Kidney capillary endothelial cell (primary cell): ENCODE data around the gene VPS13C.

Source experiments
- DNase-seq: peaks from one replicate; pipeline ENCODE4 v3.0.0-alpha.2; 2018; ENCODE audit warnings: low spot score

The VPS13C gene

DNA sequence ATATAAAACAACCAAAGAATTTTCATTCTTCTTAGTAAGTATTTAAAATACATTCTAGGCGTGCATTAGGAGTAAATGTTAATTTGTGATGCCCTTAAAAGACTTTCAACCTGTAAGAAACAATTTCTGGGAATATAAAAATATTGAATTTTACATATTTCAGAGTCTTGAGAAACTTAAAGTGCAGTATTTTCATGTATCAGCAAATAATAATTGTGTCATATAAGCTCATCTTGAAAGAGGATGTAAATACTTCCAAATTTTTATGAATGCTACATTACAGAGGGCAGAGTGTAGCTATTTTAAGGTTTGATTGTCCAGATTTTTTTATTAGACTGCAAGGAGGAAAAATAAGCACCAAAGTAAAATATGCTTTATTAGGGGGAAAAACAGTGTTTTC lies 207.1 kb downstream of the VPS13C start:
- DNase-seq = no peak

DNA sequence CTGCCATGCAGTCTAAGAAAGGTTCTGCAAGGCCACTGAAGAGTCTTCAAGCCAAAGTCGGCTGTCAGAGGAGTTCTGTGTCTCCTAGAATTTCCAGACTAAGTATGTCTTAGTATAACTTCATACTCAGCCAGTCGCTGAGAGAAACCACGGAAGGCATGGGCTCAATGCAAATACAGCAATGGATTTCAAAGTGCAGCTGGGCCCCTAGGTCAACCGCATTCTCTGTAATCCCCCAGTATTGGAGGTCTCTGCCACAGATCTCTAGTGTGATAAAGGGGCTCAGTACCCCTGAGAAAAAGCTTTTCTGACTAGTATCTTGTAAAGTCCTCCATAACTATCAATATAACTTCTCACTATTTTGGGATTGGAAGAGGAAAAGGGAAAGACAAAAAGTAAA lies 208.3 kb downstream of the VPS13C start:
- no peak for DNase-seq

DNA sequence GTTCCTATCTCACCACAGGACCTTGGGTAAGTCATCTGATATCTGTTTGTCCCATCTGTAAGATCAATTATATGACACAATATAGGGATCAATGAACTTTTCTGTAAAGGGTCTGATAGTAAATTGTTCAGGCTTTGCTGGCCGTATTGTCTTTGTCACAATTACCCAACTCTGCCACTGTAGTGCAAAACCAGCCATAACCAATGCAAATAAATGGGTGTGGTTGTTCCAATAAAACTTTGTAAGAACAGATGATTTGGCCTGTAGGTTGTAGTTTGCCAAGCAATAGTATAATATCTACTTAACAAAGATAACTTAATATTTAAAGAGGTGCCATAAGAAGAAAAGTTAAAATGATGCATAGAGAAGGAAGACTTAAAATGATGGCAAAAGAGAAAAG lies 210.8 kb downstream of the VPS13C start:
- DNase-seq = no peak

DNA sequence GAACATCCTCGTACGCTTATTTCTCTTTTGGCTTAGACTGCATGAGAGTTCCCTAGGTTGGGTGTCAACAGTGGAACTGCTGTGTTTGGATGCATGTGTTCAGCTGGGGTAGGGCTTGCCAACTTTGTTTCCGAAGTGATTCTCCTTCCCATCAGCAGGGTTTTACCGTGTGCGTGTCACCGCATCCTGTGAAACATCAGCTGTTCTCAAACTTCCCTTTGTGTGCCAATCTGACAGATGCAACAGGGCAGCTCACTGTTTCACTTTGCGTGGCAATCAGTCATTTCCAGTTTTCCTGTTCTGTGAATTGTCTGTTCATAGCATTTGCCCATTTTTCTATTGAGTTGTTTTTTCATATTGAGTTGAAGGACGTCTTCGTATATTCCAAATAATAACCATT lies 218.8 kb downstream of the VPS13C start:
- DNase-seq = peak; percentile 11

DNA sequence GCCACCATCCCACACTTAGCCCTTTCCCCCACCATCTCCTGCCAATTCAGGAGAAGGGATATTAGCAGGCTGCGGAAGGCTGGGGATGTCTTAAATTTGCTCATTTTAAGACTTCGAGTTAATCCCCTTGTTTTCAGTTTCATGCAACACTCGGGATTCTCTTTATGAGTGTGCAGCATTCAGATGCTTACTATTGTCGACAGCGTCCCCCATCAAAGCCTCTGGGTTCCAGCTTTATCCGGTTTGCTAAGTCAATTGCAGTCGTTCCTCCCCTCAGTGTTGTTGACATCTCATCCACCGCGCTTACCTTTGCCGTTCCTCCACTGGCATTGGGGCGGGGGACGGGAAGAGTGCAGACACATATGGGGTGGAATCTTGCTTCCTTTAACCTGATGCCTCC lies 220.2 kb downstream of the VPS13C start:
- no peak for DNase-seq

DNA sequence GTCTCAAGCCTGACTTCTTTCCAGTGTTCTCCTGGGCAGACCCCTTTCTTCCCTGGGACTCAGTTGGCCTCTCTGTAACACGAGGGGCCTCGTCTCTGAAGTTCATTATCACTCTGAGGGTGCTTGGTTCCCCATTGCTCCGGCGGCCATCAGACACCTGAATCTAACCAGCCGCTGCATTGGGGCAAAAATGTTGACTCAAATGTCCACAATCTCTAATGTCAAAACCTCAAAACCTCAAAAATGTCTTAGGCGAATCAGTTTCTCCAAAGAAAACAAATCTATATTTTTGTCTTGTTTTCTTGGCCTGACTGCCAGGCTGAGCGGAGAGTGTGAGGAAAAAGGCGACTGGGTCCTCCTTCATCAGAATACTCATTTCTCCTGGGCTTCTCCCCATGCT lies 220.7 kb downstream of the VPS13C start:
- no peak for DNase-seq

DNA sequence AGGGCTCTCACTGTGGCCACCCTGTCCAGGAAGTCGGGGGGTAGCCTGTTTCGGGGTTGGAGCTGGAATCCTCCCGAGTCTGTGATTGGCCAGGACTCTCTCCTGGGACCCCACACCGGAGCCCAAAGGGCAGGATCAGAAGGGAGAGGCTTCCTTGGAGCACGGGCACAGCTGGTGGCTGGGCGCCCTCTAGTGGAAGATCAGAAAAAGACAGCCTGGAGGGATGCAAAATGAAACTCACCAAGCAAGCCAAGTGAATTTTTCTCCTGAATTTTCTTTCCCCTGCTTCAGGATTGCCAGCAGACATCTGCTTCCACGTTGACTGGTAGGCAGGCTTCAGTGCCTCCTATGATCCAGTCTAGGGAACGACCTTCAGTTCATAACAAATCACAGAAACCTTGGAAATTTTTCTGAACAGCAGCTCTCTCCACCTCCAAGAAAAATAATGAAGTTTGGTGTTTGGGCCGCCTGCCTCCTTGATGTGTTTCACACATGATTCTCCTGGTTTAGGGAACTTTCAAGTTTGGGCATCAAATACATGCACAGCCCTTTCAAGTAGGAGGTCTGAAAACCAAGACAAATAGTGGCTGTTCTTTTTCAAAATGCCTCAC lies 224.6 kb downstream of the VPS13C start:
- DNase-seq = peak; percentile 38

DNA sequence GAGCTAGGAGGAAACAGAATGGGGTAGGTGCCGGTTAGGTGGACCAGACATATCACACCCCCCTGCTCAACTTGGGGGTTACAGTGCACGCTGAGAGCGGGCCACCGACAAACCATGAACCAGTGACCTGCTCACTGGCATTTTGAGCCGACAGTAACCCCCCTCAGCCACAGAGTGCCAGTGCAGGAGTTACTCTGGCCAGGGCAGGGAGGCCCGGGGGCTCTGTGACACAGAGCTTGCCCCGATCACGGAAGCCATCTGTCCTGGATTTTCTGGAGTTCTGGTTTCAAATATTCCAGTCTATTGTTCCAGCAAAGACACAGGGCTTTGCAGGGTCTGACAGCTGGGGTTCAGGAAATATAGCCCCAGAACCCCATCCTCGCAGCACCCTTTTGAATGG lies 225.2 kb downstream of the VPS13C start:
- DNase-seq = no peak

DNA sequence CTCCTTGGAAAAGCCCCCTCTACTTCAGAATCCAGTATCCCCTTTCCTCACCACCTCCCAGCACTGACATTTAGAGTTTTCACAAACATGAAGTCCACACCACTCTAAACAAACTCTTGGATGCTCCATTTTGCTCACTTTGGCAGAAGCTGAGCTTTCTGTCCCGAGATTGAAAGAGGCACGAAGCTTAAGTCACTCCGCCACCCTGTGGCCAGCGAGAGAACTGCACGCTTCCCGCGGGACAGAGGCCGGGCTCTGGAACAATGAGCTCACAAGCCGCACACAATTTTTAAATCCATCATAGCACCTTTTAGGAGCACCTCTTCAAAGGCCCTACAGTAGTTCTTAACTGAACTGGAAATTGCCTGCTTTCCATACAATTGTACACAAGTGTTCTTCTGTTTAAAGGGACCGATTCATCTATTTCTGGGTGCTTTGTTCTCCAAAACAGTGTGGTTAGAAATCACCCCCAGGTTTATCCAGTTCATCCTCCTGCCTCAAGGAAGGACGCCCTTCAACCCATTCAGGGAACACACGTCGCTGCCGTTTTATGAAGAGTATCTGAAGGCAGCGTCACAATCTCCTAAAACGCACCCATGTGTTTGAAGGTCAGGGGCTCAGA lies 226.1 kb downstream of the VPS13C start:
- DNase-seq = peak; percentile 51

DNA sequence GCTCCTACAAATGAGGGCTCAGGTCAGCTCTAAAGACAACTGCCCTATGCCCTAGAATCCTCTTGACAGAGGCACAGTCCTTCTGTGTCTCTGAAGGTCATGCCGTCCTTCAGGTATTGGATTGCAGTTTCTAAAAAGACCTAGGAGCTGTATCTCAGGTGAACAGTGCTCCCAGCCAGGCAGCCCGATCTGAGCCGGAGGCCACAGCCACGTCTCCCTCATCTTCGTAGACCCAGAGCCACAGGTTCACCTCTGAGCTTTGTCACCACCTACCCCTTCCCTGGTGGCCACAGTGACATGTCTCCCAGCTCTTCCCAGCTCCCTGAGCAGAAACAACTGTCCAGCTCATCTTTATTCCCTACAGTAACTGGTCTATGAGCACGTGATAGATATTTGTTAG lies 228.0 kb downstream of the VPS13C start:
- no peak for DNase-seq

DNA sequence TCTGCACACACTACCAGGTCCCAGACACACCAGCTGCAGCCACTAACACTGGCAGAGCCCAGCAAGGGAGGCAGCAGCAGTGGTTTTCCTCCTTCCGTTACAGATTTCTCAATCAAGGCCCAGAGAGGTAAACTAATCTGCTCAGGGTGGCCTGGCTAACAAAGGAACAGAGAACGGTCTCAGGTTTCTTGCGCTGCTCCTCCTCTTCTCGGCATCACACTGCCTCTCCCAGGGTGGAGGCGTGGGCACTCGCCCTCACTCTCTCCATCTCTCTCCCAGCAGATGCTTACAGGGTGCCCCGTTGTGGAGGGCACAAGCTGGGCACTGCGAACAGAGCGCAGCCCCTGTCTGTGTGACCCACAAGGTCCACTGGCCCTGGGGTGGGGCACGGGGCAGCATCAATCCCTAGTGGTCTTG lies 228.7 kb downstream of the VPS13C start:
- no peak for DNase-seq

DNA sequence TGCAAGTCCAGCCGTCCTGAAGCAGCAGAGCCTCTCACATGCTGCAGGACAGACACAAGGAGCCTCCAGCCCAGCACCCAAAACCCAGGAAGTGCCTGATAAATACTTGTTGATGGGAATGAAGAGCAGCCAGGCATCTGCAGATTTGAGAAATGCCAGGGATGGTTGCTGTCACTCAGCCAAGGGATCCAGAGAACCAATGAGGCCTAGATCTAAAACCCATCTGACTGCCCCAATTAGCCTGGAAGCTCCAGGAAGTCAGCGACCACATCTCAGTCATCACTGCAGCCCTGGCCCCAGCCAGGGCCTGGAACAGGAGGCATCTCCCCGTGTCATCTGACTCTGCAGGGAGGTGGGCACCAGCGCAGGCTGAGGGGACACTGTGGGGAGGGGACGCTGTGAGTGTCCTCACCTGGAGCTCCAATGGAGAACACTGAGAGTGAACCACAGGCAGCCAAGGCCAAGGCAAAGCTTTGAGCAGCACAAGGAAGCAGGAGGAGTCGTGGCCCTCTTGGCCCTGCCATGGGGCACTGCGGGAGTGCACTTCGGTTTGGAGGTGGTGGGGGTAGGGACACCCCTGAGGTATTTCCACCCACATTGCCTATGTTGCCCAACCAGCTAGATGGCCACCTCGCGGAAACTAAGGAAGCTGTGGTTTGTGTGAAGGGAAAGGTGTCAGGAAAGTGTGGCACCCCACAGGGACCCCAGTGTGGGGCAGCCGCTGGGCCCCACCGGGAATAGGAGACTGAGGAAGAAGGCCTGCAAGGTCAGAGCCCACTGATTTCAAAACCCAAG lies 229.5 kb downstream of the VPS13C start:
- DNase-seq = no peak

DNA sequence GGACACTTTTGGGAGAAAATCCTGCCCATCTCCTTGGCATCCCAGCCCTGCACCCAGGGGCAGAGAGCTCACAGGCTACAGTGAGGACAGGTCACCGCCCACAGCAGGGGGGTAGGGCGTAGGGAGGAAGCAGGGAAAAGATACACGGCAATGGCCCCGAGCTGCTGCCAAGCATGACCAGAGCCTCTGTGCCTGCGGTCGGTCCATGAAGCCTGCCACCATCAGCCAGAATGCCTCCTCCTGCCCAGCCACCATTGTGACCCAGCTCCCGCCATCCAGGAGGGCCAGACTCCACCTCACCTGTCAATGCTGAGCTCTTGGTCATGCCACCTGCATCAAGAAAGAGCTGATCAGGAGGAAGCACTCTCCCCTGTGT lies 230.7 kb downstream of the VPS13C start:
- no peak for DNase-seq

DNA sequence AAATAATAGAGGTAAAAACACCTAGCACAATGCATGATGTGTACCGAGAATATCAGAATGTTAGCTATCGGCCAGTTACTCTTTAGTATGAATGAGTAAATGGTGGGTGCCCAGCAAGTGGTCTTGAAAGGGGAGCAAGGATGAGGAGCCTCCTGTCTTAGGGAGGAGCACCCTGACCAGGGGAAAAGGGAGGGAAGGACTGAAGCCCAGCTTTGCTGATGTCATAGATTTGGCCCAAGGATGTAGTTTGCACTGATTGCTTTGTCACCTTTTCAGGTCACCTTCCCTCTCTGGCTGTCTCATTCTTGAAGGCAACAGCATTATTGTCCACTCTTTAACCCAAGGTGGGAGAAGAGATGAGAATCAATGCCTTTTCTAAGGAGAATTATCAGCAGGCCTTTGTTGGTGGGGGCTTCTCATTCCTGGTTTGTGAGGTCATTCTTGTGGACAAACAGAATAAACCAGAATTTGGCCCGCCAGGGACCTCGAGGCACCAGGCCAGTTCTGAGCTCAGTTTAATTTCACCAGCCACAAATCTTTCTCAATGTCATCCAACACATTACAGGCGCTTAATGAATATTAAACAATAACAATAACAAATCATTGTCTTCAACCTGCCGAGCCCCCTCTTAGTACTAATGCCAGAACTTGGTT lies 231.3 kb downstream of the VPS13C start:
- DNase-seq = no peak

DNA sequence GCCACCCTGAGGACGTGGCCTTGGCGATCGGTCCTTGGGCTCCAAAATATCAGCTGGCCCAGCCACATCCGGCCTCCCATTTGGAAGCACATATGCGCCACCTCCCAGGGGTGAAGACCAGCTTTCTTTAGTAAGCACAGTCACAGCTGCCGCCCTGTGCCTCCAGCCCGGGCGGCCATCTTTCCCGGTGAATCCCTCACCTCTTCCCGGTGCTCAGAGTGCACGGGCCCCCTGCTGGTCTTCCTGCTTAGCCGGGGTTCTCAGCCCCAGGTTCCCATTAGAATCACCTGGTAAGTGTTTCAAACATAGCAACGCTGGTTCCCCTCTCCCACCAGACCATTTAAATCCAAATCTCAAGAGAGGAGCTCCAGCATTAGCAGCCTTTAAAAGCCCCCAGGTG lies 232.2 kb downstream of the VPS13C start:
- DNase-seq = no peak

DNA sequence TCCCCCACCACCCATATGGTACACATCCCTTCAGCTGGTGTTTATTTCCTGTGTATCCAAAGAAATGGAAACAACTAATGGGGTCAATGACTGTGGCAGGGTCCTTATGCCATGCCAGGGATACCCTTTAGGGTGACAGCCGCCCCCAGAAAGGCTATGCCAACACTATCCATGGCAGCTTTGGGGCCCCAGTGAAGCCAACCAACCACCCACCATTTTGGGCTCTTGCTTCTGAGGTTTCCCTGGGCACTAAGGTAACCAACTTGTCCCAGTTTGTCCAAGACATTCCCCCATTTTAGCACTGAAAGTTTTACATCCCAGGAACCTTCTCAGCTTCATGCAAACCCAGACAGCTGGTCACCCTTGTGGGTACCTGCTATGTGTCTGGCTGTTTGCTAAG lies 233.1 kb downstream of the VPS13C start:
- DNase-seq = no peak

DNA sequence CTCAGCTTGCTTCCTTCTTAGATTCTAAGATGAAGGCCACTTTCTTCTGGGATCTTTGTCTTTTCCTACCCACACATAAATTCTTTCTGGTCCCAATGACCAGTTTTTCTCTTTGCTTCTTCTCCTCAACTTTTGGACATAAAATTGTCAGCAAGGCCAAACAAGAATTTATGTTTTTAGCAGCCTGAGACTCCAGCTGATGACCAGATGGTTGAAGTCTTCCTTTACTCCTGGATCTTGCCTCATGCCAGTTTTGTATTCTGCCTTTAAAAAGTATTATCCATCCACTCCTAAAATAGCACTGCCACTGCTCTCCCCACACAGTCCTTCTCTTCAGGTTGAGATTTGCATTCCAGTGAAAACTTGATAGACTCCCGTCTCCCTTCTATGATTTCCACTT lies 236.0 kb downstream of the VPS13C start:
- no peak for DNase-seq

DNA sequence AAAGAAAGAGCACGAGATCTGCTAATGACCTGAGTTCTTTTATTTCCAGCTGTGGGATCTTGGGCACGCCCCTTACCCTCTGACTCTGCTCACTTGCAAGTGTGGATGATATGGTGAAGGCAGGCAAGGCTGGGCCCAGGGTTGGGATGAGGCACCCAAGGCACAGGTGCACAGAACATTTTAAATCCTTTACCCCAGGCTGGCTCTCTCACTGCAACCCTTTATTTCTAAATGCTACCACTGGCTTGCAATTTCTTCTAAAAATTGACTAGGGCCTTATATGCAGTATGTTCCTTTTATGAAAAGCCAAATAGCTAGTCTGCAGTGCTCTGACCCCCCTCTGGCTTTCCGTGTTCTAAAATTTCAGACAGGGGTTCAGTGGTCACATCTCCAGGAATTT lies 237.7 kb downstream of the VPS13C start:
- DNase-seq = no peak

DNA sequence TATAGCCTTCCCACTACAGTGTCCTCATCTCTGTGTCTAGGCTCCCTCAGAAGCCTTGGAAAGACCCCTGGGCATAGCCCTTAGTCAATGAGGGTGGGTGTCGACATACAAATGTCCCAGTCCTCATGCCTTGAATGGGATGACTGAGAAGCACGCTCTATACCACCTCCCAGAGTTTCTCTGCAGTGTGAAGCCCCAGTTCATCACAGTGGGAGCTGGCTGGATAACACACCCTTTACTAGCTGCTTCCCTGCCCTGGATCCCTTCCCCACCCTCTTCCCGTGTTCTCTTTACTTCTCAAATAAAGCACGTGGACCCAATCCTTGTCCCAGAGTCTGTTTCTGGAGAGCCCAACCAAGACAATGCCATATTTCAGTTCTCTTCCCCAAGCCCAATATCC lies 239.3 kb downstream of the VPS13C start:
- no peak for DNase-seq

DNA sequence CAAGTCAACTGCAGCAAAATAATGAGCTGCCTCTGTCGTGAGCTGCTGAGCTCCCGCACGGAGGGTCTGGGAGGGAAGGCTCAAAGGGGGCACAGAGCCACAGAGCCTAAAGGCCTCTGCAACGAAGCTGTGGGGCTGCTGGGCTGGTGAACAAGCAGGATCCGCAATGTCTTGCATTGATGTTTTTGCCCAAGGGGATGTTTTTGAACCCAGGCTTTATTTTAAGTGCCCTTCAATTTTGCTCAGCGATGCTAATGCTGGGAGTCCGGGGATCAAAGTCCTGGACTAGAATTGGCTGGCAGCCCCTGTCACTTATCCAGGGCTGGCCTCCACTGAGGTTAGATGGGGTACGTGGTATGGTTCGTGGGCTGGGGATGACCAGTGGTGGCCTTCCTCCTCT lies 240.0 kb downstream of the VPS13C start:
- no peak for DNase-seq

DNA sequence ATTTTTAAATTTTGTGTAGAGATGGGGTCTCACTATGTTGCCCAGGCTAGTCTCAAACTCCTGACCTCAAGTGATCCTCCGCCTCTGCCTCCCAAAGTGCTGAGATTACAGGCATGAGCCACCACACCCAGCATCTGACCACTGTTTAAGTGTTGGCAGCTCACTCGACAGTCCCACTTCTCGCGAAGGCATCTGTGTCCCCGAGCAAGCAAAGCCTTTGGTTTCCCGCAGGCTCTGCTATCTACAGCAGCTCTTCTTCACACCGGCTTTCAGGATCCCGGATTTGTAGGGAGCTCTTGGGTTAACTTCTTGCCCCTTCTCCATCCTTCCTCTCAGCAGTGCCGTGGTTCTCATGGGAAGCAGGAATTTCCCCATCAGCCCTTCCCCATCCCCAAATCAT lies 240.9 kb downstream of the VPS13C start:
- no peak for DNase-seq

DNA sequence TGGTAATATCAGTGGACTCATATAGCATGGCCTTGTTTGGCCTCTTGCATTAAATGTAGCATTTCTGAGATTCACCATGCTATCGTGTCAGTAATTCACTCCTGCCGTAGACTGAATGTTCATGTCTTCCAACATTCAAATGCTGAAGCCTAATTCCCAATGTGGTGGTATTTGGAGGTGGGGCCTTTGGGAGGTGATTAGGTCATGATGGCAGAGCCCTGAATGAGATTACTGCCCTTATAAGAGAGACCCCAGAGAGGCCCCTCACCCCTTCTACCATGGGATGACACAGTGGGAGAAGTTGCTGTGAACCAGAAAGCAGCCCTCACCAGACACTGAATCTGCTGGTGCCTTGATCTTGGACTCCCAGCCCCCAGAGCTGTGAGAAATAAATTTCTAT lies 241.4 kb downstream of the VPS13C start:
- DNase-seq = no peak

DNA sequence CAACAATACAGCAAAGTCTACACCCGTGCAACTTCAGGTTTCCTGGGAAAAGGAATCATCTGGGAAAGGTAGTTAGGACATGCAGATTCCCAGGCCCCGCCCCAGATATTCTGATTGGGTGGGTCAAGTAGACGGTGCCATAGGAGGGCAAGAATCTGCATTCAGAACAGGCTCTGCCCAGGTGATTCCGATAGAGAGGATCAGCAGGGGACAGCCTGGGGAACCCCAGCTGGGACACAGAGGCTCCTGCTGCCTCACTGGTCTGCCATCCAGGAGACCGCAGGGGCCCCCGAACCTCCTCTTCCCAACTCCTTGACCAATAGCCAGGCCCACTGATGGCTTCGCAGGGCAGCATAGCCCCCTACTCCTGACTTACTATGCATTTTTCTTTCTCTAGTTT lies 243.4 kb downstream of the VPS13C start:
- no peak for DNase-seq
